Gastrocnemius medialis (tissue), 4 donors: ENCODE results near the gene TTC28.

Experiments
- POLR2A ChIP-seq, 2 donors: fragments of 450-650 bp; IDR thresholded peaks; one replicate each; pipeline ENCODE4 v1.6.1; 2017; ENCODE audit warnings: antibody characterized with exemption in 2 of 2, mild to moderate bottlenecking in 2 of 2, moderate library complexity in 2 of 2
- TF ChIP-seq, protein P1 (sequence below), 5 experiments: fragments of 450-650 bp in 3 of 5; fragments of 200-600 bp in 2 of 5; sonication (generic) in 2 of 5; IDR thresholded peaks in 4 of 5; conservative IDR thresholded peaks in 1 of 5; 1 replicate in 4 of 5; 2 replicates in 1 of 5; pipeline ENCODE4 v1.5.1; 2016 to 2019; ENCODE audit warnings: antibody characterized with exemption in 5 of 5, mild to moderate bottlenecking in 3 of 5, moderate library complexity in 3 of 5

DNA sequence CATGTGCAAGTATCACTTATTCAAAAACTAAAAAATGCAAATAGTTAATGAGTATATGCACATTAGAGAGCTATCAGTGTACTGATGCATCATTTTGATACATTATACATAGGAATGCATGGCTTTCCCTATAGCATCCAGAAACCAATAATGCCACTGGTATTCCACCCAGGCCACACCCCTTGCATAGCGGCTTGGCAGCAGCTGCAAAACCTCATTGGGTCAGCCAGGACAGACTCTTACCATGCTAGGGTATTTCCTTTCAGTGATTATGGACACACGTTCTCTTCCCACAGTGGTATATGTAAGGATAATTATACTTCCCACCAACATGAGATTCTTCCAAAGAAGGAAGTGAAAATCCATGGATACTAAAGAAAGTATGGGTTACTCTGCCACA, 614.7 kb downstream of the TTC28 start:
- no peak for TF ChIP-seq POLR2A (IDR thresholded peaks at IDR 0.05)
- TF ChIP-seq, protein P1, sequence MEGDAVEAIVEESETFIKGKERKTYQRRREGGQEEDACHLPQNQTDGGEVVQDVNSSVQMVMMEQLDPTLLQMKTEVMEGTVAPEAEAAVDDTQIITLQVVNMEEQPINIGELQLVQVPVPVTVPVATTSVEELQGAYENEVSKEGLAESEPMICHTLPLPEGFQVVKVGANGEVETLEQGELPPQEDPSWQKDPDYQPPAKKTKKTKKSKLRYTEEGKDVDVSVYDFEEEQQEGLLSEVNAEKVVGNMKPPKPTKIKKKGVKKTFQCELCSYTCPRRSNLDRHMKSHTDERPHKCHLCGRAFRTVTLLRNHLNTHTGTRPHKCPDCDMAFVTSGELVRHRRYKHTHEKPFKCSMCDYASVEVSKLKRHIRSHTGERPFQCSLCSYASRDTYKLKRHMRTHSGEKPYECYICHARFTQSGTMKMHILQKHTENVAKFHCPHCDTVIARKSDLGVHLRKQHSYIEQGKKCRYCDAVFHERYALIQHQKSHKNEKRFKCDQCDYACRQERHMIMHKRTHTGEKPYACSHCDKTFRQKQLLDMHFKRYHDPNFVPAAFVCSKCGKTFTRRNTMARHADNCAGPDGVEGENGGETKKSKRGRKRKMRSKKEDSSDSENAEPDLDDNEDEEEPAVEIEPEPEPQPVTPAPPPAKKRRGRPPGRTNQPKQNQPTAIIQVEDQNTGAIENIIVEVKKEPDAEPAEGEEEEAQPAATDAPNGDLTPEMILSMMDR (IDR thresholded peaks at IDR 0.05 in 4 of 5, conservative IDR thresholded peaks at IDR 0.05 in 1 of 5): no peak
